ACC112 (cell line): ENCODE measurements around the gene OR1C1.
"Not testable (repeated sequence)": the region's sequence is repeated elsewhere in the genome, so short reads cannot be mapped to it uniquely, and the experiment has no call there.

Experiments used
- H2AFZ ChIP-seq: fragments of 200-600 bp; sonication (generic); one replicate; pipeline ENCODE4 v1.6.0; 2017; ENCODE audit warnings: antibody characterized with exemption, low read length; ENCODE audit not compliant: unreplicated experiment
- H3K27ac ChIP-seq: fragments of 200-600 bp; sonication (generic); 2 replicates; pipeline ENCODE4 v1.5.1; 2014; ENCODE audit warnings: low read depth, mild to moderate bottlenecking, antibody characterized with exemption, low read length, moderate library complexity
- H3K27me3 ChIP-seq: fragments of 200-600 bp; sonication (generic); 2 replicates; pipeline ENCODE4 v1.6.1; 2014; ENCODE audit warnings: mild to moderate bottlenecking, antibody characterized with exemption, low read length, moderate library complexity, mixed read lengths; ENCODE audit not compliant: insufficient read depth
- H3K36me3 ChIP-seq: fragments of 200-600 bp; sonication (generic); 2 replicates; pipeline ENCODE4 v1.6.1; 2016; ENCODE audit warnings: mild to moderate bottlenecking, antibody characterized with exemption, low read length, moderate library complexity, mixed read lengths; ENCODE audit not compliant: insufficient read depth
- H3K4me1 ChIP-seq: fragments of 200-600 bp; sonication (generic); one replicate; pipeline ENCODE4 v1.6.1; 2016; ENCODE audit warnings: low read length, mixed read lengths; ENCODE audit not compliant: insufficient read depth, unreplicated experiment, control insufficient read depth
- H3K4me3 ChIP-seq: fragments of 200-600 bp; sonication (generic); 2 replicates; pipeline ENCODE4 v1.5.1; 2014; ENCODE audit warnings: mild to moderate bottlenecking, low read depth, low read length
- H3K79me2 ChIP-seq: fragments of 200-600 bp; sonication (generic); one replicate; pipeline ENCODE4 v1.6.0; 2016; ENCODE audit warnings: low read length; ENCODE audit not compliant: control insufficient read depth, unreplicated experiment, insufficient read depth

The OR1C1 gene

GRCh38 chr1:247738315-247738714 lies 22.0 kb downstream of the OR1C1 start, which contains the start of gene OR14K1:
OR14K1 (plus strand) TSS chr1:247738615; CDS start chr1:247738615, 0 bp downstream.
- no peak within 1 kb of the TSS for H3K27ac ChIP-seq
- H2AFZ ChIP-seq = no peak within 1 kb of the TSS
- no peaks in the 10 kb centered on the region for H3K27me3 ChIP-seq
- H3K4me1 ChIP-seq = no peaks in the 10 kb centered on the region
- no peaks in the 10 kb centered on the region for H3K79me2 ChIP-seq
- H3K4me3 ChIP-seq = no peak within 1 kb of the TSS
- no peaks in the 10 kb centered on the region for H3K36me3 ChIP-seq

- no peaks in the 10 kb centered on the region for H3K4me1 ChIP-seq
- no peaks in the 10 kb centered on the region for H3K79me2 ChIP-seq
- no peak overlapping the region for H3K4me3 ChIP-seq
- no peak overlapping the region for H2AFZ ChIP-seq
- no peak overlapping the region for H3K27ac ChIP-seq
- no peaks in the 10 kb centered on the region for H3K36me3 ChIP-seq
- H3K27me3 ChIP-seq = no peaks in the 10 kb centered on the region
These were observed 39.1 kb downstream of the OR1C1 start for GRCh38 chr1:247721222-247721621.

GRCh38 chr1:247716546-247716945 lies 43.8 kb downstream of the OR1C1 start, which contains the start of gene OR6F1:
OR6F1 (minus strand) TSS chr1:247716646; CDS start chr1:247712755, 3,891 bp downstream.
- Histone ChIP-seq H3K27ac (no peak within 1 kb of the TSS), H3K4me1 (no peaks in the 10 kb centered on the region), H3K4me3 (no peak within 1 kb of the TSS), H3K79me2 (no peaks in the 10 kb centered on the region), H2AFZ (no peak within 1 kb of the TSS), H3K27me3 (no peaks in the 10 kb centered on the region), H3K36me3 (no peaks in the 10 kb centered on the region)

- no peaks in the 10 kb centered on the region for H3K27me3 ChIP-seq
- H3K27ac ChIP-seq = no peak overlapping the region
- H2AFZ ChIP-seq = no peak overlapping the region
- no peaks in the 10 kb centered on the region for H3K36me3 ChIP-seq
- H3K79me2 ChIP-seq = no peaks in the 10 kb centered on the region
- H3K4me1 ChIP-seq = no peaks in the 10 kb centered on the region
- no peak overlapping the region for H3K4me3 ChIP-seq
These were observed 46.6 kb downstream of the OR1C1 start for GRCh38 chr1:247713753-247714152.

- H3K4me1 ChIP-seq, H3K27ac ChIP-seq, H3K79me2 ChIP-seq, H3K27me3 ChIP-seq, H3K36me3 ChIP-seq, H2AFZ ChIP-seq, H3K4me3 ChIP-seq: not testable (repeated sequence)
These were observed 49.7 kb downstream of the OR1C1 start for GRCh38 chr1:247710681-247711080.
